Measurements from ENCODE around the gene HSPBP1. TPM values are rescaled to one million over a fixed set of nuclear protein-coding genes. Genes with fewer than 3 reads are reported as not detected.

Gene HSPBP1
- total RNA-seq, 1 experiment from 2014 or later = 65.2 TPM

DNA sequence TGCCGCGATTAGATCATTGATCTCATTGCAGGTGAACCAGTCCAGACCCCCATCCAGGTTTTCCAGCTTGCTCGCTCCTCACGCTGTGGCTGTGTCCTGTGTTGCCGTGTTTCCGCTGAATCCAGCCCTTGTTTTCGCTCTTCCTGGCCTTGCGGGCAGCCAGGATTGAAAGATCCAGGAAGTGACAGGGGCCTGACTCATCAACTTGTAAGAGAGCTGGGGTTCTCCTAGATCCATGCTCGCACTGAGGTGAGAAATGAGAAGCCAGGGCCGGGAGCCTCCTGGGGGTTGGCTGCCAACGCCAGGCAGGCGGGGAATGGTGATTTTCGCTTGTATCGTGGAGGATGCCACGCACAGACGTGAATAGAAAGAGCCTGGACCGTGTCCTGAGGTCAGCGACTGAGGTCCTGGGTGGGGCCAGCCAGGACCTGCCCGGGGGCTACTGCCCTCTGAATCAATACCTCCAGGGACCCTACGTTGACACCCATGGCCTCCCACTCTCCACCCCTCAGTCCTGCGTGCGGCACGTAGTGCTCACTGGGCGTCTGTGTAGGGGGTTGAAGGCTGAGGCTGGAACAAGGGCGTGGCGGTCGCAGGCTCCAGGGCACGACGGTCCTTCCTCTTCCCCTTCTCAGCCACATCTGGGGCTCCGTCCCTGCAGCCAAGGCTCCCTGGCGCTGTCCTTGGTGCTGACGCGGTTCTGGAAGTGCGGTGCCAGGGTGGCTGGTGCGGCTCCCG, 63.3 kb downstream of the HSPBP1 start (continued):
- TF ChIP-seq MYBL2 (CRISPR knock-in tag; IDR thresholded peaks at IDR 0.05) (peak; percentile 98), NR1H2 (CRISPR knock-in tag; IDR thresholded peaks at IDR 0.05) (peak; percentile 77; the same call in 1 of the 2 replicates), CBFB (CRISPR knock-in tag; IDR thresholded peaks at IDR 0.05; ENCODE audit: low read depth) (peak; percentile 34; the same call in 1 of the 2 replicates), CREB1 (CRISPR knock-in tag; IDR thresholded peaks at IDR 0.05) (peak; percentile 87), RELA (CRISPR knock-in tag; IDR thresholded peaks at IDR 0.05; ENCODE audit: borderline replicate concordance) (peak; percentile 92), HMGA2 (CRISPR knock-in tag; IDR thresholded peaks at IDR 0.05) (no peak)
- TF ChIP-seq, protein P1, sequence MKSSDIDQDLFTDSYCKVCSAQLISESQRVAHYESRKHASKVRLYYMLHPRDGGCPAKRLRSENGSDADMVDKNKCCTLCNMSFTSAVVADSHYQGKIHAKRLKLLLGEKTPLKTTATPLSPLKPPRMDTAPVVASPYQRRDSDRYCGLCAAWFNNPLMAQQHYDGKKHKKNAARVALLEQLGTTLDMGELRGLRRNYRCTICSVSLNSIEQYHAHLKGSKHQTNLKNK (CRISPR knock-in tag; IDR thresholded peaks at IDR 0.05) = no peak
- TF ChIP-seq, protein P2, sequence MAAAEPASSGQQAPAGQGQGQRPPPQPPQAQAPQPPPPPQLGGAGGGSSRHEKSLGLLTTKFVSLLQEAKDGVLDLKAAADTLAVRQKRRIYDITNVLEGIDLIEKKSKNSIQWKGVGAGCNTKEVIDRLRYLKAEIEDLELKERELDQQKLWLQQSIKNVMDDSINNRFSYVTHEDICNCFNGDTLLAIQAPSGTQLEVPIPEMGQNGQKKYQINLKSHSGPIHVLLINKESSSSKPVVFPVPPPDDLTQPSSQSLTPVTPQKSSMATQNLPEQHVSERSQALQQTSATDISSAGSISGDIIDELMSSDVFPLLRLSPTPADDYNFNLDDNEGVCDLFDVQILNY (CRISPR knock-in tag; IDR thresholded peaks at IDR 0.05) = peak; percentile 80
- TF ChIP-seq, protein P3, sequence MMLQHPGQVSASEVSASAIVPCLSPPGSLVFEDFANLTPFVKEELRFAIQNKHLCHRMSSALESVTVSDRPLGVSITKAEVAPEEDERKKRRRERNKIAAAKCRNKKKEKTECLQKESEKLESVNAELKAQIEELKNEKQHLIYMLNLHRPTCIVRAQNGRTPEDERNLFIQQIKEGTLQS (CRISPR knock-in tag; conservative IDR thresholded peaks at IDR 0.05) = peak; percentile 79; the same call in 1 of the 2 replicates
- TF ChIP-seq, protein P4, sequence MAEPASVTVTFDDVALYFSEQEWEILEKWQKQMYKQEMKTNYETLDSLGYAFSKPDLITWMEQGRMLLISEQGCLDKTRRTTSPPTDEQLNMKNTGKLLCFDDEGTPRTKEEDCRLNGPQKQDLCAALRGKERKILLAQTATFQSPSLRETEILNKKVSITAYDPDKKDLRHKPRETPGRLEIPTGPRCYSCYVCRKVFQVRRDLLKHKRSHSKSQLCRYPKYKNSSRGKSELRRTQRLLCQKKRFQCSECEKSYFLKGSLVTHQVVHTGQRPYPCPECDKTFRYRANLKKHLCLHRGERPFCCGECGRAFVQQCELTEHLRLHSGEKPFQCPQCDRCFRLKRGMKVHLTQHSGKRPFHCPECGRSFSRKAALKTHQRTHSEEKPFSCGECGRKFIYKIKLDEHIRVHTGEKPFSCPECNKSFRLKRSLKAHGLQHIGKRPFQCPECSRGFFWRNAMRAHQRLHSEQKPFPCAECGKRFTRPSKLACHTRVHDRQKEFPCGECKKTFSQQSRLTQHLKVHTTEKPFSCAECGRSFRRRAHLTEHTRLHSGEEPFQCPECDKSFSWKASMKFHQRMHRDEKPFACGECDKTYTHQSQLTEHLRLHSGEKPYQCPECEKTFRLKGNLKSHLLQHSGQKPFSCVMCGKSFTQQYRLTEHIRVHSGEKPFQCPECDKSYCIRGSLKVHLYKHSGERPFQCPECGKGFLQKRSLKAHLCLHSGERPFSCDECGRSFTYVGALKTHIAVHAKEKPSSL (CRISPR knock-in tag; conservative IDR thresholded peaks at IDR 0.05) = no peak
- TF ChIP-seq, protein P5, sequence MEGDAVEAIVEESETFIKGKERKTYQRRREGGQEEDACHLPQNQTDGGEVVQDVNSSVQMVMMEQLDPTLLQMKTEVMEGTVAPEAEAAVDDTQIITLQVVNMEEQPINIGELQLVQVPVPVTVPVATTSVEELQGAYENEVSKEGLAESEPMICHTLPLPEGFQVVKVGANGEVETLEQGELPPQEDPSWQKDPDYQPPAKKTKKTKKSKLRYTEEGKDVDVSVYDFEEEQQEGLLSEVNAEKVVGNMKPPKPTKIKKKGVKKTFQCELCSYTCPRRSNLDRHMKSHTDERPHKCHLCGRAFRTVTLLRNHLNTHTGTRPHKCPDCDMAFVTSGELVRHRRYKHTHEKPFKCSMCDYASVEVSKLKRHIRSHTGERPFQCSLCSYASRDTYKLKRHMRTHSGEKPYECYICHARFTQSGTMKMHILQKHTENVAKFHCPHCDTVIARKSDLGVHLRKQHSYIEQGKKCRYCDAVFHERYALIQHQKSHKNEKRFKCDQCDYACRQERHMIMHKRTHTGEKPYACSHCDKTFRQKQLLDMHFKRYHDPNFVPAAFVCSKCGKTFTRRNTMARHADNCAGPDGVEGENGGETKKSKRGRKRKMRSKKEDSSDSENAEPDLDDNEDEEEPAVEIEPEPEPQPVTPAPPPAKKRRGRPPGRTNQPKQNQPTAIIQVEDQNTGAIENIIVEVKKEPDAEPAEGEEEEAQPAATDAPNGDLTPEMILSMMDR (IDR thresholded peaks at IDR 0.05) = no peak
- TF ChIP-seq, protein P6, sequence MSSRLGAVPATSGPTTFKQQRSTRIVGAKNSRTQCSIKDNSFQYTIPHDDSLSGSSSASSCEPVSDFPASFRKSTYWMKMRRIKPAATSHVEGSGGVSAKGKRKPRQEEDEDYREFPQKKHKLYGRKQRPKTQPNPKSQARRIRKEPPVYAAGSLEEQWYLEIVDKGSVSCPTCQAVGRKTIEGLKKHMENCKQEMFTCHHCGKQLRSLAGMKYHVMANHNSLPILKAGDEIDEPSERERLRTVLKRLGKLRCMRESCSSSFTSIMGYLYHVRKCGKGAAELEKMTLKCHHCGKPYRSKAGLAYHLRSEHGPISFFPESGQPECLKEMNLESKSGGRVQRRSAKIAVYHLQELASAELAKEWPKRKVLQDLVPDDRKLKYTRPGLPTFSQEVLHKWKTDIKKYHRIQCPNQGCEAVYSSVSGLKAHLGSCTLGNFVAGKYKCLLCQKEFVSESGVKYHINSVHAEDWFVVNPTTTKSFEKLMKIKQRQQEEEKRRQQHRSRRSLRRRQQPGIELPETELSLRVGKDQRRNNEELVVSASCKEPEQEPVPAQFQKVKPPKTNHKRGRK (CRISPR knock-in tag; IDR thresholded peaks at IDR 0.05; ENCODE audit: borderline replicate concordance) = peak; percentile 77; the same call in 1 of the 2 replicates

- ChIA-PET CTCF (no interaction called here), POLR2A (no interaction called here)
- peaks cover 9% of the 10 kb centered on the region for H3K36me3 Mint-ChIP-seq
- H3K4me1 Mint-ChIP-seq = peaks cover 4% of the 10 kb centered on the region
- H3K27ac Mint-ChIP-seq = no peak overlapping the region
- H3K9me3 Mint-ChIP-seq = peaks cover 45% of the 10 kb centered on the region
- no peak overlapping the region for H3K4me3 Mint-ChIP-seq
- DNase-seq (ENCODE audit: low spot score) (no peak), ATAC-seq (no peak)
- TF ChIP-seq, protein P7, sequence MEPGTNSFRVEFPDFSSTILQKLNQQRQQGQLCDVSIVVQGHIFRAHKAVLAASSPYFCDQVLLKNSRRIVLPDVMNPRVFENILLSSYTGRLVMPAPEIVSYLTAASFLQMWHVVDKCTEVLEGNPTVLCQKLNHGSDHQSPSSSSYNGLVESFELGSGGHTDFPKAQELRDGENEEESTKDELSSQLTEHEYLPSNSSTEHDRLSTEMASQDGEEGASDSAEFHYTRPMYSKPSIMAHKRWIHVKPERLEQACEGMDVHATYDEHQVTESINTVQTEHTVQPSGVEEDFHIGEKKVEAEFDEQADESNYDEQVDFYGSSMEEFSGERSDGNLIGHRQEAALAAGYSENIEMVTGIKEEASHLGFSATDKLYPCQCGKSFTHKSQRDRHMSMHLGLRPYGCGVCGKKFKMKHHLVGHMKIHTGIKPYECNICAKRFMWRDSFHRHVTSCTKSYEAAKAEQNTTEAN (CRISPR knock-in tag; IDR thresholded peaks at IDR 0.05) = no peak
- TF ChIP-seq ETV6 (CRISPR knock-in tag; IDR thresholded peaks at IDR 0.05) (no peak), ZNF219 (CRISPR knock-in tag; IDR thresholded peaks at IDR 0.05; ENCODE audit: borderline replicate concordance) (no peak), SP1 (CRISPR knock-in tag; conservative IDR thresholded peaks at IDR 0.05) (no peak), ZNF317 (CRISPR knock-in tag; IDR thresholded peaks at IDR 0.05; ENCODE audit: borderline replicate concordance, low read depth) (no peak), SOX15 (CRISPR knock-in tag; IDR thresholded peaks at IDR 0.05) (no peak), MYBL2 (CRISPR knock-in tag; IDR thresholded peaks at IDR 0.05) (no peak), GRHL2 (CRISPR knock-in tag; IDR thresholded peaks at IDR 0.05; ENCODE audit: insufficient replicate concordance, severe bottlenecking) (no peak), ESRRA (CRISPR knock-in tag; IDR thresholded peaks at IDR 0.05; ENCODE audit: borderline replicate concordance) (no peak), HMGA2 (CRISPR knock-in tag; IDR thresholded peaks at IDR 0.05) (no peak)
- TF ChIP-seq, protein P8, sequence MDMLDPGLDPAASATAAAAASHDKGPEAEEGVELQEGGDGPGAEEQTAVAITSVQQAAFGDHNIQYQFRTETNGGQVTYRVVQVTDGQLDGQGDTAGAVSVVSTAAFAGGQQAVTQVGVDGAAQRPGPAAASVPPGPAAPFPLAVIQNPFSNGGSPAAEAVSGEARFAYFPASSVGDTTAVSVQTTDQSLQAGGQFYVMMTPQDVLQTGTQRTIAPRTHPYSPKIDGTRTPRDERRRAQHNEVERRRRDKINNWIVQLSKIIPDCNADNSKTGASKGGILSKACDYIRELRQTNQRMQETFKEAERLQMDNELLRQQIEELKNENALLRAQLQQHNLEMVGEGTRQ (CRISPR knock-in tag; IDR thresholded peaks at IDR 0.05) = no peak
- TF ChIP-seq, protein P6 (CRISPR knock-in tag; IDR thresholded peaks at IDR 0.05; ENCODE audit: borderline replicate concordance) = no peak
- TF ChIP-seq, protein P9, sequence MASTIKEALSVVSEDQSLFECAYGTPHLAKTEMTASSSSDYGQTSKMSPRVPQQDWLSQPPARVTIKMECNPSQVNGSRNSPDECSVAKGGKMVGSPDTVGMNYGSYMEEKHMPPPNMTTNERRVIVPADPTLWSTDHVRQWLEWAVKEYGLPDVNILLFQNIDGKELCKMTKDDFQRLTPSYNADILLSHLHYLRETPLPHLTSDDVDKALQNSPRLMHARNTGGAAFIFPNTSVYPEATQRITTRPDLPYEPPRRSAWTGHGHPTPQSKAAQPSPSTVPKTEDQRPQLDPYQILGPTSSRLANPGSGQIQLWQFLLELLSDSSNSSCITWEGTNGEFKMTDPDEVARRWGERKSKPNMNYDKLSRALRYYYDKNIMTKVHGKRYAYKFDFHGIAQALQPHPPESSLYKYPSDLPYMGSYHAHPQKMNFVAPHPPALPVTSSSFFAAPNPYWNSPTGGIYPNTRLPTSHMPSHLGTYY (CRISPR knock-in tag; IDR thresholded peaks at IDR 0.05) = no peak
- H3K27me3 Mint-ChIP-seq (ENCODE audit: low read depth) = peaks cover 49% of the 10 kb centered on the region
Measured at GRCh38 chr19:55213547-55213946, 66.4 kb downstream of the HSPBP1 start.
